Fibroblast of mammary gland (primary cell): Measurements from ENCODE around the gene KLK5.

Experiments
- DNase-seq: peaks from one replicate; pipeline ENCODE4 v3.0.0-alpha.2; 2010; ENCODE audit warnings: low read depth
- H3K4me3 ChIP-seq: 2 replicates; pipeline ENCODE4 v1.5.1; 2011; ENCODE audit warnings: low read depth, mild to moderate bottlenecking, low read length, moderate library complexity; ENCODE audit not compliant: control insufficient read depth
- CTCF ChIP-seq: conservative IDR thresholded peaks from 2 replicates; pipeline ENCODE4 v1.5.1; 2011; ENCODE audit warnings: low read depth, low read length, inconsistent platforms; ENCODE audit not compliant: control insufficient read depth, insufficient read depth

Gene KLK5

GRCh38 chr19:50912102-50912599 lies 40.7 kb downstream of the KLK5 start:
- DNase-seq = no peak
- no peak for TF ChIP-seq CTCF
- H3K4me3 ChIP-seq = no peak overlapping the region

GRCh38 chr19:50911206-50912101 lies 41.4 kb downstream of the KLK5 start, which contains the start of gene KLK4:
Gene KLK4, minus strand, starts transcription at chr19:50911395. Its CDS starts 657 bp downstream, at chr19:50910738.
- no peak for TF ChIP-seq CTCF
- DNase-seq = no peak
- H3K4me3 ChIP-seq = no peak within 1 kb of the TSS

GRCh38 chr19:50910722-50911121 lies 42.1 kb downstream of the KLK5 start:
- no peak for TF ChIP-seq CTCF

GRCh38 chr19:50909240-50910070 lies 43.4 kb downstream of the KLK5 start:
- DNase-seq = peak; percentile 44
- no peak overlapping the region for H3K4me3 ChIP-seq
- TF ChIP-seq CTCF = no peak

More at GRCh38 chr19:50910722-50911121, 42.1 kb downstream of the KLK5 start:
- no peak overlapping the region for H3K4me3 ChIP-seq
- DNase-seq = no peak

GRCh38 chr19:50908336-50908735 lies 44.5 kb downstream of the KLK5 start:
- no peak for TF ChIP-seq CTCF
- DNase-seq = no peak
- no peak overlapping the region for H3K4me3 ChIP-seq

- H3K4me3 ChIP-seq = no peak overlapping the region
- peak; percentile 23 for DNase-seq
- TF ChIP-seq CTCF = peak; percentile 58
These were observed 46.6 kb downstream of the KLK5 start for GRCh38 chr19:50906217-50906616.
